PC-9 (cell line): Measurements from ENCODE around the gene TSPAN3. TPM values are rescaled to one million over a fixed set of nuclear protein-coding genes. Genes with fewer than 3 reads are reported as not detected.

Experiments
- BruUV-seq: library from RNA; stranded (reverse); fragments of 400-500 nt; replicated peaks from 2 replicates; lab custom pipeline; 2021; lab: Mats Ljungman, UMichigan
- CTCF ChIA-PET: fragments of 300-600 bp; sonication (Branson Sonifier 250); formaldehyde crosslinking; loops from one replicate; lab custom pipeline; 2022; ENCODE audit warnings: antibody characterized with exemption; lab: Charles Lee
- POLR2A ChIA-PET: fragments of 300-600 bp; sonication (Branson Sonifier 250); formaldehyde crosslinking; loops from one replicate; lab custom pipeline; 2022; ENCODE audit warnings: antibody characterized with exemption; ENCODE audit not compliant: unreplicated experiment; lab: Charles Lee
- DNase-seq, 2 experiments: peaks; one replicate each; pipeline versions ENCODE4 v3.0.0 to v3.0.0-alpha.2; 2015 to 2022; ENCODE audit warnings: mixed read lengths in 1 of 2
- H2AFZ ChIP-seq: fragments of 200-600 bp; sonication (generic); 2 replicates; pipeline ENCODE4 v1.8.1; 2017; ENCODE audit warnings: antibody characterized with exemption
- H3F3A ChIP-seq: fragments of 200-600 bp; sonication (generic); 2 replicates; pipeline ENCODE4 v1.8.1; 2017; ENCODE audit warnings: antibody characterized with exemption, mild to moderate bottlenecking, low read depth; ENCODE audit not compliant: insufficient read depth
- H3K27ac ChIP-seq: fragments of 200-600 bp; sonication (generic); 2 replicates; pipeline ENCODE4 v1.6.1; 2016; ENCODE audit warnings: mixed run types
- H3K27me3 ChIP-seq: fragments of 200-600 bp; sonication (generic); 2 replicates; pipeline ENCODE4 v1.6.1; 2016; ENCODE audit warnings: low read depth, mixed run types; ENCODE audit not compliant: insufficient read depth
- H3K36me3 ChIP-seq: fragments of 200-600 bp; sonication (generic); 2 replicates; pipeline ENCODE4 v1.6.1; 2016; ENCODE audit warnings: low read depth, mixed run types
- H3K4me1 ChIP-seq: fragments of 200-600 bp; sonication (generic); replicated peaks from 2 replicates; pipeline ENCODE4 v1.6.1; 2016; ENCODE audit warnings: mixed run types; ENCODE audit not compliant: insufficient read depth
- H3K4me2 ChIP-seq: fragments of 200-600 bp; sonication (generic); 2 replicates; pipeline ENCODE4 v1.6.1; 2017; ENCODE audit warnings: mixed run types
- H3K4me3 ChIP-seq: fragments of 200-600 bp; sonication (generic); 2 replicates; pipeline ENCODE4 v1.6.1; 2016; ENCODE audit warnings: mixed run types
- H3K79me2 ChIP-seq: fragments of 200-600 bp; sonication (generic); 2 replicates; pipeline ENCODE4 v1.6.1; 2017; ENCODE audit warnings: low read depth, mixed run types
- H3K9me2 ChIP-seq: fragments of 200-600 bp; sonication (generic); 2 replicates; pipeline ENCODE4 v1.8.1; 2017; ENCODE audit warnings: mild to moderate bottlenecking; ENCODE audit not compliant: insufficient read depth
- H3K9me3 ChIP-seq: fragments of 200-600 bp; sonication (generic); 2 replicates; pipeline ENCODE4 v1.8.1; 2016; ENCODE audit warnings: low read depth; ENCODE audit not compliant: insufficient read depth
- H4K20me1 ChIP-seq: fragments of 200-600 bp; sonication (generic); 2 replicates; pipeline ENCODE4 v1.8.1; 2017; ENCODE audit not compliant: insufficient read depth
- CTCF ChIP-seq: fragments of 200-600 bp; sonication (generic); conservative IDR thresholded peaks from 2 replicates; pipeline ENCODE4 v1.6.1; 2017; ENCODE audit warnings: mixed run types, antibody characterized with exemption, mild to moderate bottlenecking, moderate library complexity
- EZH2 ChIP-seq: fragments of 200-600 bp; sonication (generic); IDR thresholded peaks from 2 replicates; pipeline ENCODE4 v1.8.0; 2017; ENCODE audit warnings: antibody characterized with exemption, low read depth
- intact Hi-C: fragments of 100-400 bp; cut with micrococcal nuclease; formaldehyde crosslinking; loops from one replicate; pipeline ENCODE4 v1.10.0; 2022; ENCODE audit not compliant: unreplicated experiment
- total RNA-seq: library from RNA; stranded (reverse); gene quantifications from 2 replicates; pipeline ENCODE4 v1.2.3, GENCODE V29; 2021

TSPAN3 gene
- total RNA-seq, 1 experiment from 2014 or later = 151 TPM

GRCh38 chr15:76993114-76993725 is 77.7 kb downstream of the TSPAN3 start:
- H3K27me3 ChIP-seq = no peaks in the 10 kb centered on the region
- no peaks in the 10 kb centered on the region for H3K36me3 ChIP-seq
- intact Hi-C loops = no loop called here
- no peaks in the 10 kb centered on the region for H3K79me2 ChIP-seq
- no peaks in the 10 kb centered on the region for H3K9me2 ChIP-seq
- no peak overlapping the region for H3K27ac ChIP-seq
- no TSS peak for BruUV-seq
- DNase-seq = no peak
- POLR2A ChIA-PET = no interaction called here
- no peaks in the 10 kb centered on the region for H3K4me1 ChIP-seq
- no peaks in the 10 kb centered on the region for H4K20me1 ChIP-seq
- no peaks in the 10 kb centered on the region for H3F3A ChIP-seq
- CTCF ChIA-PET = no interaction called here
- H3K4me3 ChIP-seq = no peak overlapping the region
- H2AFZ ChIP-seq = no peak overlapping the region
- H3K4me2 ChIP-seq = no peak overlapping the region
- TF ChIP-seq CTCF (no peak), EZH2 (no peak)
- no peaks in the 10 kb centered on the region for H3K9me3 ChIP-seq

DNA sequence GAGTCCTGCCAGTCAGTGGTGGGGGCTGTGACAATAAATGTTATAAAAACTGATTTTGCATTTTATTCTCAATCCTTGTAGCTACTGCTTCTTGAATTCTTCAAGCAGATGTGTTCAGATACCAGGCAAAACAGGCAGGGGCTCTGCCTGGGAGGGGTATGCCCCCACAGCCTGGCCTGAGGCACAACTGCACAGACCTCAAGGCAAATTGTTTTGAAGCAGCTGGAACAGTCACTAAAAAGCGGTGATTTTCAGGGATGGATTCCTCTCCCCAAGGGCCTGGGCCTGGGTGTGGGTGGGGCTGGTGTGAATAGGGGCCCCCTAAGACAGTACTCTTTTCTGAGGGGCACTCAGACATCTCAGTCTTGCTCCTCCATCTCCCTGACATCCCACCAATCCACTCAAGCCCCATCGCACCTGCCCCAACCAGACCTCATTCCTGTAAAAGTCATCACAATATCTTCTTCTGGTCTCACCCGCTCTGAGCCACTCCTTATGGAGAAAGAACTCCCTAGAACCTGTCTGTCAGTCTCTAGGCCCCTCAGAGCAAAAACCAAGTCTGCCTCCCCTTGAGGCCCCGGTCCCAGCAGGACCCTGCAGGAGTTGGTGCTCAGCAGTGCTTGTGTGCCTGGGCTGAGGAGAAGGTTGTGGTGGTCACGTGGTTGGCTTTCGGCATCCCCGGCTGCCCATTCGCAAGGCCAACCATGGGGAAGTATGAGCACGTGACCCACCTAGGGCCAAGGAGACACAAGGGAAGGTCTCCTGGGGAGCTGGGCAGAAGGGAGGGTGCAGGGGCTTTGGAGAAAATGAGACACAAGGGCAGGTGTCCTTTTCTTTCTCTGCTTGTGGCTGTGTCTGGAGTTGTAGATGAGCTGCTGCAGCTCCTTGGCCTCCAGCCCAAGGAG is 78.9 kb downstream of the TSPAN3 start:
- H3K27ac ChIP-seq = no peak overlapping the region
- H3K9me3 ChIP-seq = no peaks in the 10 kb centered on the region
- DNase-seq = no peak
- no peak overlapping the region for H3K4me3 ChIP-seq
- no peaks in the 10 kb centered on the region for H3K36me3 ChIP-seq
- no peaks in the 10 kb centered on the region for H3K79me2 ChIP-seq
- POLR2A ChIA-PET = no interaction called here
- intact Hi-C loops = no loop called here
- TF ChIP-seq EZH2 = no peak
- TF ChIP-seq CTCF = no peak
- no peak overlapping the region for H2AFZ ChIP-seq
- no peaks in the 10 kb centered on the region for H4K20me1 ChIP-seq
- H3K27me3 ChIP-seq = no peaks in the 10 kb centered on the region
- no TSS peak for BruUV-seq
- H3K4me1 ChIP-seq = no peaks in the 10 kb centered on the region
- no peak overlapping the region for H3K4me2 ChIP-seq
- H3F3A ChIP-seq = no peaks in the 10 kb centered on the region
- CTCF ChIA-PET = no interaction called here
- no peaks in the 10 kb centered on the region for H3K9me2 ChIP-seq

Other genes with a start within 250 kb of the TSPAN3 start
- gene SCAPER, start 165.8 kb downstream of the TSPAN3 start, total RNA-seq = 18.7 and 22.0 TPM in 2 replicates
- gene RCN2, start 139.4 kb downstream of the TSPAN3 start, total RNA-seq = 45.3 and 46.1 TPM in 2 replicates
- gene PSTPIP1, start 76.0 kb downstream of the TSPAN3 start, total RNA-seq = not detected in 2 replicates